SKM-1 (cell line): ENCODE results near the gene ZNF414.
"Not testable (repeated sequence)": the region's sequence is repeated elsewhere in the genome, so short reads cannot be mapped to it uniquely, and the experiment has no call there.

Source experiments
- DNase-seq: peaks from one replicate; lab custom pipeline; 2025; ENCODE audit not compliant: unreplicated experiment; lab: John Stamatoyannopoulos, UW

ZNF414 gene

GRCh38 chr19:8518536-8518935 is 4.6 kb upstream of the ZNF414 start:
- no peak for DNase-seq

DNA sequence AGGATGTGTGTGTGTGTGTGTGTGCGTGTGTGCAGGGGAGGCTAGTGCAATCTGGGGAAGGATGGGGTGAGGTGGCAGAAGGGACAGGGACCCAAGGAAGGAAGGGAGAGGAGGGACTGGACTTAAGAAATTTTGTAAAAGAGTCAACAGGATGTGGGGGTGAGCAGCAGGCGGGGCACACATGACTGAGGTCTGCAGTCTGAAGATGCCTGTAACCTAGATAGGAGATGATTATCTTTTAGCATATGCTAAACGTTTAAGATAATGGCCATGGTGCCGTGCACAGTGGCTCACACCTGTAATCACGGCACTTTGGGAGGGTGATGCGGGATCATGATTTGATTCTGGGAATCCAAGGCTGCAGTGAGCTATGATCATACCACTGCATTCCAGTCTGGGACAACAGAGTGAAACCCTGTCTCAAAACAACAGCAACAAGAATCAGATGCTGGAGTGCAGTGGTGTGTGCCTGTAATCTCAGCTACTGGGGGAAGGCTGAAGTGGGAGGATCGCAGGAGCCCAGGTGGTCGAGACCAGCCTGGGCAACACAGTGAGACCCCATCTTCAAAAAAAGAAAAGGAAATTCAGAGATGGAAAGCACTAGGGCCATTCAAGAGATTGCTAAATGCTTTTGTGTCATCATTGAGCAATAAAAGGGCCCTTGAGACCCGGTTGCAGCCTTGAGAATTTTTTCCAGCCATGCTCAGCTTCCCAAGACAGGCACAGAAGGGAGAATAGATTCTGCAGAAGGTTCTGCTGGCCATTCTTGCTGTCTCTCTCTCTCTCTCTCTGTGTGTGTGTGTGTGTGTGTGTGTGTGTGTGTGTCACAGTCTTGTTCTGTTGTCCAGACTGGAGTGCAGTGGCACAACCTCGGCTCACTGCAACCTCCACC is 3.8 kb upstream of the ZNF414 start:
- DNase-seq, result peak; percentile 75

DNA sequence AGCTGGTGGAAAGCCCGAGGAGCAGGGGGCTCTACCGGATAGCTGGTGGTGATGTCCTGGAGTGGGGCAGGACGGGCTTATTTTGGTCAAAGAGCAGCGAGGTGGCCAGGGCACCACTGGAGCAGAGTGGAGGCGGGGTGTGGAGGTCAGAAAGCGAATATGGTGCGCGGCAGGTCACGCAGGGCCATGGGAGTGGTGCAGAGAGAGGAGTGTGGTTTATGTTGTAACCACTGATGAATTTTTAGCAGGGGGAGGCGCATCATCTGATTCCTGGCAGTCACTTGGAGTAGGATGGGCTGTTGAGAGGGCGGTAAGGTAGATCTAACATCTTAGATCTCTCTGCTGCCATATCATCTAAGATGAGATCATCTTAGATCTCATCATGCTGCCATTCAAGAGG is 1.4 kb upstream of the ZNF414 start:
- peak; percentile 79 for DNase-seq

DNA sequence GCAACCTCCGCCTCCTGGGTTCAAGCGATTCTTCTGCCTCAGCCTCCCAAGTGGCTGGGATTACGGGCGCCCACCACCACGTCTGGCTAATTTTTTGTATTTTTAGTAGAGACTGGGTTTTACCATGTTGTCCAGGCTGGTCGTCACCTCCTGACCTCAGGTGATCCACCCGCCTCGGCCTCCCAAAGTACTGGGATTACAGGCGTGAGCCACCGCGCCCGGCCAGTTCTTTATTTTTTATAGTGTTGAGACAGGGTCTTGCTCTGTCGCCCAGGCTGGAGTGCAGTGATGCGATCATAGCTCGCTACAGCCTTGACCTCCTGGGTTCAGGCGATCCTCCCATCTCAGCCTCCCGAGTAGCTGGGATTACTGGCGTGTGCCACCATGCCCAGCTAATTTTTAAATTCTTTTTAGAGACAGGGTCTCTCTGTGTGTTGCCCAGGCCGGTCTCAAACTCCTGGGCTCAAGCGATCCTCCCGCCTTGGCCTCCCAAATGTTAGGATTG is 590 bp upstream of the ZNF414 start:
- DNase-seq, result not testable (repeated sequence)

DNA sequence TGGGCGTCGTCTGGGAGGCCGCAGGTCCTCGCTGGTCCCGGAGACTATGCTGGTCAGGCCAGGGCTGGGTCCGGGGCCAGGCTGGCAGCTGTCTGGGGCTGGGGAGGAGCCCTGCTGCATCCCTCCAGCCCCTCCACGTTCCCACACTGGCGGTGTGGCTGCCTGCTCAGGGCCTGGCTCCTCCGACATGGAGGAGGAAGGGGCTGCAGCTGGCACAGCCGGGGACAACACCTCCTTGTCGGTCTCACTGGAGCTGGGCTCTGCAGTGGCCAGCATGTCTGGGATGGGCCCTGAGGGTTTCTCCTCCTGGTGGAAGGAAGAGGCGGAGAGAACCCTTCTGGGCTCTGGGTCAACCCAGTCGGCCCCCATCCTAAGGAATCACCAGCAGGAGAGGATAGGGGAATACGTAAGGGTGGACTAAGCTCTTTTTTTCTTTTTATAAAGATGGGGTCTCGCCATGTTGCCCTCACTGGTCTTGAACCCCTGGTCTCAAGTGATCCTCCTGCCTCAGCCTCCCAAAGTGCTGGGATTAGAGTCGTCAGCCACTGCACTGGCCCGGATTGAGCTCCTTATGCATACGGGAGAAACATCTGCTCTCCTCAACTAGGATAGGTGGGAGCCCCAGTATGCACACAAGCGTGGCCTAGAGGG is 806 bp downstream of the ZNF414 start:
- DNase-seq, result no peak

DNA sequence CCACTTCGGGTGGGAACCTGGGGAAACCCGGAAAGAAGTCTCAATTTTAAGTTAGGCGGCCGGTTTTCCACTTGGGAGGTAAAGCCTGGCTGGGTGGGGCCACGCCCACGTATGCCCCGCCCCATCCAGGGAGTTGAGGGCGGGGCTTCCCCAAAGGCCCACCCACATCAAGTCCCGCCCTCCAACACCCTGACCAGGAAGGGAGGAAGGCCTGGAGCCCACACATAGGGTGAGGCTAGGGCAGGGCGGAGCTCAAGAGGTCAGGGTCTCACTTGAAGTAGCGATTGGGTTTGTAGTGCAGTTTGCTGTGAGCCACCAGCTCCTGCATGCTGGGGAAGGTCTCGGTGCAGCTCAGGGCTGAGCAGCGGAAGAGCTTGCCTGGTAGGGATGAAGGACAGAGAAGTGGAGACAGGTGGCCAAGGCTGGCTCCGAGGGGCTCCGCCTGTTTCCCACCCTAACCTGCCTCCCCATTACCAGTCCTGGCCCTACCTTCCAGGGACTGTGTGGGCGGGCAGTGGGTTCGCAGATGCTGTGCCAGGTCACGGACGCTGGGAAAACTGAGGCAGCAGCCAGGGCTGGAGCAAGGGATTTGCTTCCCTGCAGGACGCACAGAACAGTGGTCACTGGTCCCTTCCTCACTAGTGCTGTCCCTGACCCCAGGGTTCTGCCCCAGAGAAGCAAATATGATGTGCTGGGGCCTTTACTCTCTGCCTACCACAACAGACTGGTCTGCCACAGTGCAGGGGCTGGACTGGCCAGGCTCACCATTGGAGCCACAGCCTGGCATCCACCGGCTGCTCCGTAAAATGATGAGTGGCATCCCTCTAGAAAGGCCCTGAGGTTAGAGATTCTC is 1.6 kb downstream of the ZNF414 start:
- DNase-seq, result peak; percentile 37

- no peak for DNase-seq
Measured at GRCh38 chr19:8511573-8512101, 2.3 kb downstream of the ZNF414 start.

DNA sequence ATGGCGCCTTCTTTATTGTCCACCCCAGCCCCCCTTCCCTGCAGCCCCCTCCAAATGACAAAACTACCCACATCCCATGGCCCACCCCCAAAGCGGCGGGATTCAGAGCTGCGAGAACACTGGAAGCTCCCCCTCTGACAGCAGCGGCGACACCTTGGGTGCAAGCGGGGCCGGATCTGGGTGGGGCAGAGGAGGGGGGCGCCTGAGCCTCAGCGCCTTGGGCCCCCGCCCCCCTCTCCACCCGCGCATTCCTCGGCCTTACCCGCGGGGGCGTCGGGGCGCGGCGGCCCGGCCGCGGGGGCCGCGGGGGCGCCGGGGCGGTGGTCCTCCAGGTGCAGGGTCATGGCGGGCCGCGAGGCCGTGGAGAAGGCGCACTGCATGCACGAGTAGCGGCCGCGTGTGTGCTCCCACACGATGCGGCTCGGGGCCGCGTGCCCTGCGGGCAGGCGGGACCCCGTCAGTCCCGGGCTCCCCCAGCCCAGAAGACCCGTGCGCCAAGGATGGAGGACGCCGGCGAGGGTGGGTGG is 3.3 kb downstream of the ZNF414 start:
- DNase-seq, result no peak

GRCh38 chr19:8506402-8506957 is 7.5 kb downstream of the ZNF414 start:
- no peak for DNase-seq

- peak; percentile 21 for DNase-seq
Measured at GRCh38 chr19:8505680-8506401, 8.1 kb downstream of the ZNF414 start.

- no peak for DNase-seq
Measured at GRCh38 chr19:8504919-8505318, 9.0 kb downstream of the ZNF414 start.

- peak; percentile 30 for DNase-seq
Measured at GRCh38 chr19:8504171-8504570, 9.8 kb downstream of the ZNF414 start.

DNA sequence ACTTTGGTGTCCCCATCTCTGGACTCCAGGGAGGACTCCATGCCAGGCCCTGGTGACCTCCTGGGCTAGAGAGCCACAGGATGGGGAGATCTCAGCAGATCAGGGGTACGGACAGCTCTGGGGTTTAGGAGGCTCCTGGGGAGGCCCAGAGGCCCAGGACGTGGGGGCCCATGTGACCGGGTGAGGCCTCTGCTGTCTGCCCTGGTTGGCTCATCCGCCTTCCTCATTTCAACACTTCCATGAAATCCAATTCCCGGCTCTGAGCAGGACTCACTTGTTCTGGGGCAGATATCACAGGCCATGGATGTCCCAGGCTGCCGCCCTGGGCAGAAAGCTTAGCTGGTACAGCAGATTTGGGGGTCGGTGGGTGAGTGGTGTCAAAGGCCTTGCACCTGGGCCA is 10.5 kb downstream of the ZNF414 start:
- no peak for DNase-seq

DNA sequence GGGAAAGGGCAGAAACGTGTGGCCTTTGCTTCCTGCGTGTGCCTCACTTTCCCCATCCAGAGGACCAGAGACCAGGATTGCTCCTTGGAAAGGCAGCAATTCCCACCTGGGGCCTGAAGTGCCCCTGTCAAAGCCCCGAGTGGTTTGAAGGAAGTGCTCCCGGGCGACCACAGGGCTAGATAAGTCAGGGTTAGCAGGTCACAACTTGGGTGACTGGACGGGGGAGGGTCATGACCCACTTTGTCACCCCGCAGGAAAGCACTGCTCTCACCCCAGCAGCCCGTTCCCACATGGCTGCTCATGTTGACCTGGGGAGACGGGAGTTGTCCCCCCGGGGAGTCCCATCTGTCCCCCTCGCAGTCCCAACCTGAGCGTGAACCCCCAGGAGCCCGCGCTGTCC is 12.0 kb downstream of the ZNF414 start:
- DNase-seq, result peak; percentile 49

GRCh38 chr19:8501516-8501915 is 12.5 kb downstream of the ZNF414 start:
- no peak for DNase-seq

- peak; percentile 88 for DNase-seq
Measured at GRCh38 chr19:8500158-8500557, 13.8 kb downstream of the ZNF414 start.

- no peak for DNase-seq
Measured at GRCh38 chr19:8499048-8499833, 14.7 kb downstream of the ZNF414 start.

GRCh38 chr19:8498295-8498694 is 15.7 kb downstream of the ZNF414 start:
- no peak for DNase-seq

- peak; percentile 92 for DNase-seq
Measured at GRCh38 chr19:8494158-8494557, 19.8 kb downstream of the ZNF414 start.
